Chondrocyte (in vitro differentiated cells): ENCODE measurements around the gene ASMTL. TPM values are rescaled to one million over a fixed set of nuclear protein-coding genes. Genes with fewer than 3 reads are reported as not detected.

ENCODE experiments used
- DNase-seq: peaks from one replicate; pipeline ENCODE4 v3.0.0; 2021; ENCODE audit warnings: mixed read lengths, low spot score
- H3K27ac Mint-ChIP-seq: one replicate; pipeline ENCODE4 v1.8.0; 2021; ENCODE audit warnings: mild to moderate bottlenecking, moderate library complexity, mixed read lengths; ENCODE audit not compliant: unreplicated experiment
- H3K27me3 Mint-ChIP-seq: 2 replicates; pipeline ENCODE4 v1.8.0; 2021; ENCODE audit warnings: low read depth, mixed read lengths
- H3K36me3 Mint-ChIP-seq: 2 replicates; pipeline ENCODE4 v1.8.0; 2021; ENCODE audit warnings: low read depth, mixed read lengths
- H3K4me1 Mint-ChIP-seq: 2 replicates; pipeline ENCODE4 v1.8.0; 2021; ENCODE audit warnings: low read depth, mild to moderate bottlenecking, mixed read lengths
- H3K4me3 Mint-ChIP-seq: one replicate; pipeline ENCODE4 v1.8.0; 2021; ENCODE audit warnings: mild to moderate bottlenecking, moderate library complexity, mixed read lengths; ENCODE audit not compliant: unreplicated experiment
- H3K9me3 Mint-ChIP-seq: 2 replicates; pipeline ENCODE4 v1.8.0; 2021; ENCODE audit warnings: low read depth, mixed read lengths
- CTCF ChIP-seq: fragments of 200-600 bp; sonication (generic); IDR thresholded peaks from 2 replicates; pipeline ENCODE4 v1.5.0; 2021; ENCODE audit warnings: antibody characterized with exemption, mild to moderate bottlenecking, moderate library complexity
- long read RNA-seq: library from polyadenylated mRNA; stranded (forward); transcript quantifications from one replicate; pipeline ENCODE4 v2.0.0, GENCODE V29; 2021
- total RNA-seq: library from RNA; stranded (reverse); gene quantifications from 3 replicates; pipeline ENCODE4 v1.2.1, GENCODE V29; 2021

ASMTL gene
- total RNA-seq = 19.6 to 29.0 TPM (median 20.2 TPM) in 3 replicates
- long read RNA-seq, transcript ASMTL-201 (13 exons, 2,027 nt) = major isoform, 42 of 60 reads
- long read RNA-seq, partial matches to known transcripts = 6 of 60 reads
- long read RNA-seq, other reads (novel, unspliced or antisense) = 8 of 60 reads

GRCh38 chrX:1452516-1453394, at the start of gene ASMTL:
ASMTL (minus strand) TSS chrX:1452909; CDS start chrX:1452840, 69 bp downstream.
- peak; percentile 28 for TF ChIP-seq CTCF
- H3K27me3 Mint-ChIP-seq = peaks cover 2% of the 10 kb centered on the region

GRCh38 chrX:1502241-1502640, 49.5 kb upstream of the ASMTL start:
- Mint-ChIP-seq H3K27ac (no peak overlapping the region), H3K4me1 (no peaks in the 10 kb centered on the region), H3K9me3 (no peaks in the 10 kb centered on the region), H3K36me3 (no peaks in the 10 kb centered on the region), H3K4me3 (no peak overlapping the region), H3K27me3 (no peaks in the 10 kb centered on the region)
- TF ChIP-seq CTCF = no peak
- DNase-seq = peak; percentile 82

More at GRCh38 chrX:1452516-1453394, at the start of gene ASMTL:
- Mint-ChIP-seq H3K4me3 (peak within 1 kb of the TSS; percentile 87), H3K27ac (peak within 1 kb of the TSS; percentile 92), H3K4me1 (peaks cover 6% of the 10 kb centered on the region), H3K9me3 (peaks cover 11% of the 10 kb centered on the region), H3K36me3 (peaks cover 13% of the 10 kb centered on the region)
- DNase-seq = peak; percentile 100

DNA sequence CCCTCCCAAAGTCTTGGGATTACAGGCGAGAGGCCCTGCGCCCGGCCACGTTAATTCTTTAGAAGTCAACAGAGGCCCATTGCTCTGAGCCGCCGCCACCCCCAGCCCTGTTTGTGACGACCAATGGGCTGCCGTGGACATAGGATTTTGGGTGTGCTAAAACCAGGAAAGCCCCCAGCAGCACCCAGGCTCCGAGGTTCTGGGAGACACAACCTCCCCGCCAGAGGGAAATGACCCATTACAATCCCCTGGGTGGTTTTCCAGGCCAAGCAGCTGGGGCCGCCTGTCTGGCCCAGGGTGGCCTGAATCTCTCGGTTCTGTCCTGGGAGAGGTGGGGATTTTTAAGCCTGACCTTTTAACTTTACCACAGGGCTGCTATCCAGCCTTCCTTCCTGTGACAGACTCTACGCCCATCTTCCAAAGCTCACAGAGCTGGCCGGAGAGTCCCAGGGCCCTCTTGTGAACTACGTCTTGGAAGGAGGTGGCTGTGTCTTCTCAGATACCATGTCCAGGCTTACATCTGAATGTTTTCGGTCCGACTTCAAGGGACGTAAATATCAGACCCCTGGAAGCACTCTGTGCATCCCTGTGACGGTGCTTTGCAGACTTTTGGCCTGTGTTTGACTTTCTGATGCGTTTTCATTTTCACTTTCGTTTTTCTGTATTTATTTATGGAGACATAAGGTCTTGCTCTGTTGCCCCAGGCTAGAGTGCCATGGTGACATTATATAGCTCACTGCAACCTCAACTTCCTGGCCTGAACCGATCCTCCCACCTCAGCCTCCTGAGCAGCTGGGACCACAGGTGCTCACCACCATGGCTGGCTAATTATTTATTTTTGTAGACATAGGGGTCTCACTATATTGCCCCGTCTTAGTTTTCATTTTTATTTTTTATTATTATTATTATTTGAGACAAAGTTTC, 48.3 kb upstream of the ASMTL start:
- Mint-ChIP-seq H3K27me3 (peaks cover 1% of the 10 kb centered on the region), H3K4me1 (no peaks in the 10 kb centered on the region), H3K4me3 (no peak overlapping the region), H3K9me3 (no peaks in the 10 kb centered on the region), H3K27ac (no peak overlapping the region), H3K36me3 (no peaks in the 10 kb centered on the region)
- no peak for TF ChIP-seq CTCF
- peak; percentile 73 for DNase-seq

DNA sequence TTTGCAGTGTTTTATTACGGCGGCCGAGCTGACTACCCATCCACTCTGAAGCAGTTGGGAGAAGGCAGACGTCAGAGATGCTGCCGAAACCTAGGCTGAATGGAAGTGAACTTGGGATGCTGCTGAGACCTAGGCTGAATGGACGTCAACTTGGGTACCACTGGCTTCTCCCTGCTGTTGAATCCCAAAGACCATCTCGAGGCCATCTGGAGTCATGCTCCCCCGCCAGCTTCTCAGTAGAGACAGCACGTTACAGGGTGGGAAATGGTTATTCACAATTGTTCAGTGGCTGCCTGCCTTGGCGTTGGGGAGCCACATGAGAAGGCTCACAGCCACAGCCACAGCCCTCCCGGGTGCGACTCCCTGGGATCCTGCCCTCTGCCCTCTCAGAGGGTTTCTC, 43.4 kb upstream of the ASMTL start:
- Mint-ChIP-seq H3K4me1 (no peaks in the 10 kb centered on the region), H3K27ac (no peak overlapping the region), H3K4me3 (no peak overlapping the region), H3K9me3 (no peaks in the 10 kb centered on the region), H3K27me3 (peaks cover 7% of the 10 kb centered on the region), H3K36me3 (no peaks in the 10 kb centered on the region)
- TF ChIP-seq CTCF = no peak
- DNase-seq = no peak
